H1 (cell line): ENCODE measurements around the gene PPARD. TPM values are rescaled to one million over a fixed set of nuclear protein-coding genes. Genes with fewer than 3 reads are reported as not detected.

Experiments
- CTCF ChIA-PET: fragments of 300-600 bp; sonication (Branson Sonifier 250); formaldehyde crosslinking; loops from one replicate; lab custom pipeline; 2021; ENCODE audit not compliant: partially characterized antibody; lab: Charles Lee
- POLR2A ChIA-PET: fragments of 300-600 bp; sonication (Branson Sonifier 250); formaldehyde crosslinking; loops from one replicate; lab custom pipeline; 2021; ENCODE audit warnings: inconsistent platforms; ENCODE audit not compliant: partially characterized antibody; lab: Charles Lee
- DNase-seq, 2 experiments: peaks; one replicate each; pipeline versions ENCODE4 v3.0.0 to v3.0.0-alpha.2; 2010 to 2022; ENCODE audit warnings: low spot score in 2 of 2, low read depth in 1 of 2, mixed read lengths in 1 of 2
- FAIRE-seq: peaks from 2 replicates; lab custom pipeline; 2011; peaks lifted over from hg19 to GRCh38; lab: Jason Lieb, UNC
- H2AFZ ChIP-seq: 2 replicates; pipeline ENCODE4 v1.8.1; 2012; ENCODE audit warnings: low read length, inconsistent platforms
- H2AK5ac ChIP-seq: 2 replicates; pipeline ENCODE4 v1.6.1; 2013; ENCODE audit warnings: low read depth, low read length
- H2BK120ac ChIP-seq: replicated peaks from 2 replicates; pipeline ENCODE3; 2013; ENCODE audit warnings: low read depth, low read length, inconsistent platforms
- H2BK12ac ChIP-seq: 2 replicates; pipeline ENCODE4 v1.6.1; 2013; ENCODE audit warnings: low read depth, low read length
- H2BK15ac ChIP-seq: 2 replicates; pipeline ENCODE4 v1.6.1; 2013; ENCODE audit warnings: low read length
- H2BK20ac ChIP-seq: 2 replicates; pipeline ENCODE4 v1.6.1; 2013; ENCODE audit warnings: low read length
- H2BK5ac ChIP-seq: 2 replicates; pipeline ENCODE4 v1.6.1; 2013; ENCODE audit warnings: low read depth, low read length
- H3K14ac ChIP-seq: 2 replicates; pipeline ENCODE4 v1.6.1; 2013; ENCODE audit warnings: inconsistent platforms; ENCODE audit not compliant: insufficient read length
- H3K18ac ChIP-seq: 2 replicates; pipeline ENCODE4 v1.6.1; 2013; ENCODE audit warnings: low read length; ENCODE audit errors: extremely low read depth
- H3K23ac ChIP-seq: 2 replicates; pipeline ENCODE4 v1.6.1; 2013; ENCODE audit warnings: inconsistent platforms; ENCODE audit not compliant: insufficient read length
- H3K23me2 ChIP-seq: 2 replicates; pipeline ENCODE4 v1.6.1; 2013; ENCODE audit warnings: low read depth, low read length
- H3K27ac ChIP-seq: 2 replicates; pipeline ENCODE4 v1.6.1; 2011; ENCODE audit warnings: low read depth, low read length, inconsistent platforms
- H3K27me3 ChIP-seq, 4 experiments: replicated peaks in 1 of 4; 1 replicate in 1 of 4; 2 replicates in 3 of 4; pipeline versions ENCODE4 v1.6.1 to v1.8.1; 2011 to 2013; ENCODE audit warnings: low read length in 3 of 4, mild to moderate bottlenecking in 3 of 4, inconsistent platforms in 2 of 4, mixed read lengths in 2 of 4, moderate library complexity in 1 of 4; ENCODE audit not compliant: control insufficient read depth in 3 of 4, insufficient read depth in 3 of 4; ENCODE audit errors: extremely low read depth in 1 of 4
- H3K36me3 ChIP-seq, 4 experiments: 2 replicates each; pipeline versions ENCODE4 v1.6.1 to v1.8.1; 2011 to 2013; ENCODE audit warnings: mild to moderate bottlenecking in 4 of 4, low read length in 3 of 4, moderate library complexity in 2 of 4, control low read depth in 1 of 4, inconsistent platforms in 1 of 4; ENCODE audit not compliant: insufficient read depth in 4 of 4, control insufficient read depth in 2 of 4
- H3K4ac ChIP-seq: replicated peaks from 2 replicates; pipeline ENCODE3; 2013; ENCODE audit warnings: low read length, low read depth, mixed read lengths, inconsistent platforms; ENCODE audit not compliant: insufficient read length
- H3K4me1 ChIP-seq, 4 experiments: replicated peaks in 1 of 4; 1 replicate in 1 of 4; 2 replicates in 3 of 4; pipeline versions ENCODE4 v1.6.1 to v1.8.1; 2011 to 2013; ENCODE audit warnings: low read length in 3 of 4, inconsistent platforms in 2 of 4, mixed read lengths in 1 of 4; ENCODE audit not compliant: insufficient read depth in 4 of 4, control insufficient read depth in 3 of 4
- H3K4me2 ChIP-seq, 2 experiments: 2 replicates each; pipeline versions ENCODE4 v1.6.1 to v1.8.1; 2011 to 2013; ENCODE audit warnings: low read depth in 2 of 2, low read length in 2 of 2, control low read depth in 1 of 2, inconsistent platforms in 1 of 2, mild to moderate bottlenecking in 1 of 2; ENCODE audit not compliant: insufficient read depth in 1 of 2
- H3K4me3 ChIP-seq, 4 experiments: fragments of 200-600, 300-600 bp in 1 of 4; sonication (generic), shearing (Covaris generic), sonication (Bioruptor Twin) in 1 of 4; 2 replicates each; pipeline versions ENCODE4 v1.5.1 to v1.8.1; 2011 to 2016; ENCODE audit warnings: low read length in 4 of 4, low read depth in 3 of 4, control low read depth in 2 of 4, inconsistent platforms in 2 of 4, mild to moderate bottlenecking in 2 of 4, mixed read lengths in 1 of 4, moderate library complexity in 1 of 4; ENCODE audit not compliant: insufficient read depth in 2 of 4; ENCODE audit errors: extremely low read depth in 1 of 4
- H3K56ac ChIP-seq: replicated peaks from 2 replicates; pipeline ENCODE3; 2013; ENCODE audit warnings: low read depth, mild to moderate bottlenecking, mixed read lengths, low read length, inconsistent platforms; ENCODE audit not compliant: insufficient read length
- H3K79me1 ChIP-seq: 2 replicates; pipeline ENCODE4 v1.6.1; 2013; ENCODE audit warnings: low read depth, low read length, control low read depth
- H3K79me2 ChIP-seq, 2 experiments: 2 replicates each; pipeline versions ENCODE4 v1.6.1 to v1.8.1; 2012 to 2013; ENCODE audit warnings: low read length in 2 of 2, mild to moderate bottlenecking in 2 of 2, inconsistent platforms in 1 of 2; ENCODE audit not compliant: insufficient read depth in 2 of 2, control insufficient read depth in 1 of 2
- H3K9ac ChIP-seq, 4 experiments: replicated peaks in 1 of 4; 1 replicate in 1 of 4; 2 replicates in 3 of 4; pipeline versions ENCODE4 v1.6.1 to v1.8.1; 2011 to 2013; ENCODE audit warnings: low read depth in 3 of 4, low read length in 3 of 4, control low read depth in 2 of 4, mild to moderate bottlenecking in 2 of 4, moderate library complexity in 2 of 4, inconsistent platforms in 1 of 4; ENCODE audit errors: extremely low read depth in 1 of 4
- H3K9me3 ChIP-seq, 2 experiments: 2 replicates each; pipeline versions ENCODE4 v1.6.1 to v1.8.1; 2012 to 2013; ENCODE audit warnings: mild to moderate bottlenecking in 2 of 2, moderate library complexity in 2 of 2, control low read depth in 1 of 2, inconsistent platforms in 1 of 2, low read depth in 1 of 2, low read length in 1 of 2, mixed read lengths in 1 of 2; ENCODE audit not compliant: insufficient read depth in 2 of 2
- H4K20me1 ChIP-seq, 2 experiments: replicated peaks in 1 of 2; 2 replicates each; pipeline versions ENCODE3 to v1.8.1; 2011 to 2013; ENCODE audit warnings: inconsistent platforms in 2 of 2, low read length in 2 of 2, mild to moderate bottlenecking in 1 of 2; ENCODE audit not compliant: insufficient read depth in 2 of 2, control insufficient read depth in 1 of 2
- H4K5ac ChIP-seq: 2 replicates; pipeline ENCODE4 v1.6.1; 2013; ENCODE audit warnings: low read length, low read depth, mixed read lengths, inconsistent platforms; ENCODE audit not compliant: insufficient read length
- H4K8ac ChIP-seq: 2 replicates; pipeline ENCODE4 v1.8.0; 2013; ENCODE audit warnings: mild to moderate bottlenecking, moderate library complexity, low read length, inconsistent platforms; ENCODE audit not compliant: insufficient read depth; ENCODE audit errors: extremely low read depth
- H4K91ac ChIP-seq: replicated peaks from 2 replicates; pipeline ENCODE3; 2013; ENCODE audit warnings: low read length, mixed read lengths, inconsistent platforms; ENCODE audit not compliant: insufficient read length
- ASH2L ChIP-seq: fragments of 200-600, 300-600 bp; sonication (generic); IDR thresholded peaks from one replicate; pipeline ENCODE4 v1.7.1; 2017; ENCODE audit warnings: low read length
- BACH1 ChIP-seq: IDR thresholded peaks from 2 replicates; pipeline ENCODE4 v1.6.1; 2012; ENCODE audit warnings: low read length, improper control_type of control experiment
- PHF8 ChIP-seq: fragments of 200-600 bp; sonication (generic); conservative IDR thresholded peaks from 2 replicates; pipeline ENCODE4 v1.7.1; 2012; ENCODE audit warnings: low read depth, mild to moderate bottlenecking, inconsistent platforms, low read length, moderate library complexity
- POLR2AphosphoS5 ChIP-seq: IDR thresholded peaks from 2 replicates; pipeline ENCODE4 v1.6.1; 2011; ENCODE audit warnings: low read depth, low read length
- SP2 ChIP-seq: IDR thresholded peaks from 2 replicates; pipeline ENCODE4 v1.6.1; 2012; ENCODE audit warnings: mild to moderate bottlenecking, low read length, inconsistent platforms
- SUZ12 ChIP-seq: fragments of 200-600 bp; sonication (generic); IDR thresholded peaks from 2 replicates; pipeline ENCODE4 v1.6.1; 2012; ENCODE audit warnings: mild to moderate bottlenecking, inconsistent platforms, low read length, moderate library complexity, mixed read lengths
- TAF1 ChIP-seq: IDR thresholded peaks from 2 replicates; pipeline ENCODE4 v1.6.1; 2011; ENCODE audit warnings: mild to moderate bottlenecking, low read depth, low read length
- TBP ChIP-seq: IDR thresholded peaks from 2 replicates; pipeline ENCODE4 v1.6.1; 2011; ENCODE audit warnings: low read depth, low read length, improper control_type of control experiment
- YY1 ChIP-seq: IDR thresholded peaks from 2 replicates; pipeline ENCODE4 v1.6.1; 2011; ENCODE audit warnings: low read depth, mild to moderate bottlenecking, low read length
- WGBS, 2 experiments: shearing (Covaris generic) in 1 of 2; methylation state at CpG; one replicate each; pipeline versions ENCODE4 v1.1.6 to v1.1.7; 2013 to 2015; ENCODE audit warnings: low lambda C conversion rate in 2 of 2, mixed read lengths in 2 of 2, inconsistent platforms in 1 of 2, low coverage in 1 of 2, missing lambda C conversion rate in 1 of 2; ENCODE audit not compliant: insufficient replicate concordance in 2 of 2, insufficient coverage in 1 of 2, insufficient read length in 1 of 2; ENCODE audit errors: extremely low coverage in 1 of 2, missing lambda C conversion rate in 1 of 2; 5-methylcytosine and 5-hydroxymethylcytosine counted together
- polyA plus RNA-seq, 7 experiments: library from polyadenylated mRNA; depleted of rRNA in 3 of 7; stranded (reverse) in 5 of 7; unstranded in 2 of 7; fragments of >200 nt in 5 of 7; fragments of 200-250 nt in 2 of 7; gene quantifications; 1 replicate in 5 of 7; 2 replicates in 1 of 7; 4 replicates in 1 of 7; pipeline versions ENCODE4 v1.2.1 to v1.2.3, GENCODE V29; 2011 to 2013; ENCODE audit warnings: missing spikeins in 2 of 7, mixed read lengths in 2 of 7
- total RNA-seq: library from RNA; stranded (reverse); fragmentation: NEBNext Ultra II Directional; extraction: Animal tissue kit (Norgen Biotek cat#: 25700); gene quantifications from 2 replicates; pipeline ENCODE4 v1.2.1, GENCODE V29; 2021

Gene PPARD
- total and polyA plus RNA-seq, 2 of the 8 experiments (the other 6 are each of a cell fraction or from before 2014, with no cell fraction given): 14.6 to 14.9 TPM

- H2BK12ac ChIP-seq: no peak overlapping the region
- no peak overlapping the region for H2BK15ac ChIP-seq
- CTCF ChIA-PET: interaction anchor here (0.7 to 4.2 kb wide), 7 partner anchors 12 to 108 kb away, joined by 3 to 25 read pairs (median 4); no protein-coding TSS in a partner anchor
- no peak for FAIRE-seq
- no peak for TF ChIP-seq TBP
- TF ChIP-seq YY1: no peak
- TF ChIP-seq SP2: no peak
- no peak for TF ChIP-seq ASH2L
- TF ChIP-seq TAF1: no peak
- TF ChIP-seq SUZ12: no peak
- no peak for TF ChIP-seq PHF8
- TF ChIP-seq POLR2AphosphoS5: no peak
- no peak for TF ChIP-seq BACH1
- TF ChIP-seq, all 59 proteins: peak for 0
- no peak overlapping the region for H3K4me2 ChIP-seq
- no peak overlapping the region for H3K56ac ChIP-seq
- no peak overlapping the region for H3K4me3 ChIP-seq
- peaks cover 0 to 8% (median 0%) of the 10 kb centered on the region in 4 experiments; a peak in 2 of 7 replicates for H3K4me1 ChIP-seq
- H4K91ac ChIP-seq: no peak overlapping the region
- H4K5ac ChIP-seq: no peak overlapping the region
- POLR2A ChIA-PET: interaction anchor here (0.6 to 1.3 kb wide), 4 partner anchors 85 to 797 kb away, joined by 3 to 4 read pairs (median 3); partner anchors contain the start of gene ZNF76
- H4K8ac ChIP-seq: no peak overlapping the region
- no peak overlapping the region for H2BK5ac ChIP-seq
- H3K9ac ChIP-seq: no peak overlapping the region
- H2AK5ac ChIP-seq: no peak overlapping the region
- 89% methylated on average over 8 of the region's 8 CpGs; no CpG with 5 or more reads in 1 of the 2 experiments for WGBS, 2 experiments
- no peak overlapping the region for H2AFZ ChIP-seq
- H3K27ac ChIP-seq: no peak overlapping the region
- H2BK120ac ChIP-seq: no peak overlapping the region
- no peak overlapping the region for H3K23ac ChIP-seq
- no peak overlapping the region for H2BK20ac ChIP-seq
- H3K79me1 ChIP-seq: peaks cover 3% of the 10 kb centered on the region
- H4K20me1 ChIP-seq: no peaks in the 10 kb centered on the region
- H3K18ac ChIP-seq: no peak overlapping the region
- no peaks in the 10 kb centered on the region for H3K27me3 ChIP-seq
- no peak overlapping the region for H3K4ac ChIP-seq
- no peaks in the 10 kb centered on the region; a peak in 1 of 4 replicates for H3K79me2 ChIP-seq
- no peaks in the 10 kb centered on the region; the same call in 1 of the 2 replicates for H3K23me2 ChIP-seq
- H3K36me3 ChIP-seq: no peaks in the 10 kb centered on the region
- H3K9me3 ChIP-seq: no peaks in the 10 kb centered on the region
- DNase-seq: no peak
- no peak overlapping the region for H3K14ac ChIP-seq
These were observed 59.9 kb downstream of the PPARD start for GRCh38 chr6:35402136-35402855.
